Lower leg skin (tissue), 3 donors: ENCODE results near the gene MRS2.
"Not testable (repeated sequence)": the region's sequence is repeated elsewhere in the genome, so short reads cannot be mapped to it uniquely, and the experiment has no call there.

ENCODE experiments used
- POLR2A ChIP-seq, 2 donors: fragments of 450-650 bp; IDR thresholded peaks; one replicate each; pipeline ENCODE4 v1.6.1; 2016 to 2017; ENCODE audit warnings: antibody characterized with exemption in 2 of 2, mild to moderate bottlenecking in 1 of 2, moderate library complexity in 1 of 2
- TF ChIP-seq, protein P1 (sequence below), 3 donors: fragments of 450-650 bp; IDR thresholded peaks; one replicate each; pipeline ENCODE4 v1.5.1; 2016; ENCODE audit warnings: antibody characterized with exemption in 3 of 3, mild to moderate bottlenecking in 3 of 3, moderate library complexity in 2 of 3

DNA sequence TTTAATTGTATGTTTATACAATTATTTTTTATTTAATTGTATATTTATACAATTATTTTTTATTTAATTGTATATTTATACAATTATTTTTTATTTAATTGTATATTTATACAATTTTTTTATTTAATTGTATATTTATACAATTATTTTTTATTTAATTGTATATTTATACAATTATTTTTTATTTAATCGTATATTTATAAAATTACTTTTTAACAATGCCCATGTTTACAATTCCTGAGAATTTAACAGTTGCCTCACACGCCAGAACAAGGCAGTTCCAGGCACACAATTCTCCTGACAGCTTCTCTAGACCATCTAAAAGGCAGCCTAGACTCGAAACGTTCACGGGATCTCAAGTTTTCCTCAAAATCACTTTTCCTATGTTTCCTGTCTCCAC is 40.4 kb upstream of the MRS2 start:
- not testable (repeated sequence) for TF ChIP-seq POLR2A (IDR thresholded peaks at IDR 0.05)
- TF ChIP-seq, protein P1, sequence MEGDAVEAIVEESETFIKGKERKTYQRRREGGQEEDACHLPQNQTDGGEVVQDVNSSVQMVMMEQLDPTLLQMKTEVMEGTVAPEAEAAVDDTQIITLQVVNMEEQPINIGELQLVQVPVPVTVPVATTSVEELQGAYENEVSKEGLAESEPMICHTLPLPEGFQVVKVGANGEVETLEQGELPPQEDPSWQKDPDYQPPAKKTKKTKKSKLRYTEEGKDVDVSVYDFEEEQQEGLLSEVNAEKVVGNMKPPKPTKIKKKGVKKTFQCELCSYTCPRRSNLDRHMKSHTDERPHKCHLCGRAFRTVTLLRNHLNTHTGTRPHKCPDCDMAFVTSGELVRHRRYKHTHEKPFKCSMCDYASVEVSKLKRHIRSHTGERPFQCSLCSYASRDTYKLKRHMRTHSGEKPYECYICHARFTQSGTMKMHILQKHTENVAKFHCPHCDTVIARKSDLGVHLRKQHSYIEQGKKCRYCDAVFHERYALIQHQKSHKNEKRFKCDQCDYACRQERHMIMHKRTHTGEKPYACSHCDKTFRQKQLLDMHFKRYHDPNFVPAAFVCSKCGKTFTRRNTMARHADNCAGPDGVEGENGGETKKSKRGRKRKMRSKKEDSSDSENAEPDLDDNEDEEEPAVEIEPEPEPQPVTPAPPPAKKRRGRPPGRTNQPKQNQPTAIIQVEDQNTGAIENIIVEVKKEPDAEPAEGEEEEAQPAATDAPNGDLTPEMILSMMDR (IDR thresholded peaks at IDR 0.05) = not testable (repeated sequence)
